Measurements from ENCODE around the gene PHOSPHO1.

DNA sequence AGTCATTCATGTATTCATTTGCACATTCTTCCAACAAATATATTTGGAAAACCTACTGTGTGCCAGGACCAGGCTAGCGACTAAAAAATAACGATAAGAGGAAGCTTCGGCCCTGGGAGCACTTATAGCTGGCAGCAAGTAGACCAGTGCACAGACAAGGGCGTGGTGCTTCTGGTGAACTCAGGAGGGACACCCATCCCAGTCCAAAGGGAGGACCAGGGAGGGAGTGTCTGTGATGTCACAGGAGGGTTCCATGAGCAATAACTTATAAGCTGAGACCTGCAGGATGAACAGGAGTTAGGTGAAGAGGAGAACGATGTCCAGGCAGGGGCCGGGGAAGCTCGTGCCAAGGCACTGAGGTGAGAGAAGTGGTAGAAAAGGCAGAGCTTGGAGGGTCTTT, 17.4 kb upstream of the PHOSPHO1 start:
- TF ChIP-seq CTCF (conservative IDR thresholded peaks at IDR 0.05) (no peak), ZFX (IDR thresholded peaks at IDR 0.05) (no peak)

Measured in C4-2B (cell line).